PC-3 (cell line): Measurements from ENCODE around the gene ANKRD37. TPM values are rescaled to one million over a fixed set of nuclear protein-coding genes. Genes with fewer than 3 reads are reported as not detected.

ENCODE experiments used
- ATAC-seq: fragments of 200-7000 bp; cut with Tn5 transposase; 2 replicates; pipeline ENCODE4 v1.9.1; 2020; ENCODE audit warnings: mild to moderate bottlenecking, moderate library complexity
- BruUV-seq: library from RNA; stranded (reverse); fragments of 400-500 nt; replicated peaks from 2 replicates; lab custom pipeline; 2021; lab: Mats Ljungman, UMichigan
- CTCF ChIA-PET: fragments of 300-600 bp; sonication (Branson Sonifier 250); formaldehyde crosslinking; loops from one replicate; lab custom pipeline; 2022; ENCODE audit warnings: antibody characterized with exemption; lab: Charles Lee
- POLR2A ChIA-PET: fragments of 300-600 bp; sonication (Branson Sonifier 250); formaldehyde crosslinking; loops from one replicate; lab custom pipeline; 2022; ENCODE audit warnings: antibody characterized with exemption; ENCODE audit not compliant: unreplicated experiment; lab: Charles Lee
- DNase-seq: peaks from one replicate; pipeline ENCODE4 v3.0.0-alpha.2; 2015
- H2AFZ ChIP-seq: fragments of 300-600 bp; sonication (generic); 2 replicates; pipeline ENCODE4 v1.6.0; 2016; ENCODE audit warnings: antibody characterized with exemption, low read length
- H3F3A ChIP-seq: fragments of 300-600 bp; sonication (generic); one replicate; pipeline ENCODE4 v1.6.0; 2017; ENCODE audit warnings: antibody characterized with exemption, low read length, control low read depth, mild to moderate bottlenecking; ENCODE audit not compliant: unreplicated experiment
- H3K27ac ChIP-seq: fragments of 300-600 bp; sonication (generic); 2 replicates; pipeline ENCODE4 v1.5.1; 2016; ENCODE audit warnings: mild to moderate bottlenecking, low read length
- H3K27me3 ChIP-seq: fragments of 300-600 bp; sonication (generic); 2 replicates; pipeline ENCODE4 v1.6.1; 2016; ENCODE audit warnings: low read length, mixed read lengths
- H3K36me3 ChIP-seq: fragments of 300-600 bp; sonication (generic); 2 replicates; pipeline ENCODE4 v1.6.1; 2016; ENCODE audit warnings: low read depth, mixed run types, low read length, mixed read lengths
- H3K4me1 ChIP-seq: fragments of 300-600 bp; sonication (generic); 2 replicates; pipeline ENCODE4 v1.5.1; 2016; ENCODE audit warnings: low read length; ENCODE audit not compliant: insufficient read depth
- H3K4me2 ChIP-seq: fragments of 300-600 bp; sonication (generic); 2 replicates; pipeline ENCODE4 v1.6.0; 2016; ENCODE audit warnings: low read length
- H3K4me3 ChIP-seq: fragments of 300-600 bp; sonication (generic); 2 replicates; pipeline ENCODE4 v1.5.1; 2016; ENCODE audit warnings: mild to moderate bottlenecking, low read length, mixed read lengths
- H3K79me2 ChIP-seq: fragments of 300-600 bp; sonication (generic); 2 replicates; pipeline ENCODE4 v1.6.1; 2017; ENCODE audit warnings: low read length, mixed read lengths
- H3K9ac ChIP-seq: fragments of 300-600 bp; sonication (generic); 2 replicates; pipeline ENCODE4 v1.6.0; 2016; ENCODE audit warnings: mild to moderate bottlenecking, low read length
- H3K9me2 ChIP-seq: fragments of 300-600 bp; sonication (generic); replicated peaks from 2 replicates; pipeline ENCODE4 v1.6.1; 2016; ENCODE audit warnings: mixed run types, low read length, mixed read lengths
- H3K9me3 ChIP-seq: fragments of 300-600 bp; sonication (generic); 2 replicates; pipeline ENCODE4 v1.6.1; 2016; ENCODE audit warnings: low read length, mixed read lengths
- H4K20me1 ChIP-seq: fragments of 300-600 bp; sonication (generic); 2 replicates; pipeline ENCODE4 v1.6.1; 2016; ENCODE audit warnings: low read length, mixed read lengths
- EZH2 ChIP-seq: fragments of 300-600 bp; sonication (generic); IDR thresholded peaks from one replicate; pipeline ENCODE4 v1.6.1; 2017; ENCODE audit warnings: antibody characterized with exemption, mild to moderate bottlenecking, low read length; ENCODE audit not compliant: unreplicated experiment
- EZH2phosphoT487 ChIP-seq: fragments of 300-600 bp; sonication (generic); IDR thresholded peaks from 2 replicates; pipeline ENCODE4 v1.6.1; 2018; ENCODE audit warnings: mild to moderate bottlenecking, antibody characterized with exemption, low read length, borderline replicate concordance
- intact Hi-C: fragments of 100-400 bp; cut with micrococcal nuclease; formaldehyde crosslinking; loops from 2 replicates; pipeline ENCODE4 v1.9.0; 2023
- total RNA-seq: library from RNA; depleted of rRNA; stranded (reverse); fragments of >200 nt; gene quantifications from 2 replicates; pipeline ENCODE4 v1.2.3, GENCODE V29; 2014
- TF ChIP-seq, protein P1 (sequence below): fragments of 300-600 bp; sonication (generic); conservative IDR thresholded peaks from 2 replicates; pipeline ENCODE4 v1.5.1; 2017; ENCODE audit warnings: antibody characterized with exemption, low read depth, mild to moderate bottlenecking, low read length

ANKRD37 gene
- total RNA-seq, 1 experiment from 2014 or later: 18.7 TPM

DNA sequence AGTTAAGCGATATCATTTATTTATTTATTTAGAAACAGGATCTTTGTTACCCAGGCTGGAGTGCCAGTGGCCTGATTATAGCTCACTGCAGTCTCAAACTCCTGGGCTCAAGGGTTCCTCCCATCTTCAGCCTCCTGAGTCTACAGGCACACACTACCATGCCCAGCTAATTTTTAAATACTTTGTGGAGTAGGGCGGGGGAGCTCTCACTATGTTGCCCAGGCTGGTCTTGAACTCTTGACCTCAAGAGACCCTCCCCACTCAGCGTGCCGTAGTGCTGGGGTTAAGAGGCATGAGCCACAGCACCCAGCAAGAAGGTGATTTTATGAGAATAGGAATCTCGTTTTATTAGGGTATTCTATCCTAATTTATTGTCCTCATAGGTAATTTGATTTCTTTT, 33.0 kb downstream of the ANKRD37 start:
- Histone ChIP-seq H3K27me3 (no peaks in the 10 kb centered on the region), H3K36me3 (no peaks in the 10 kb centered on the region), H3K9me3 (no peaks in the 10 kb centered on the region), H3K4me1 (peaks cover 4% of the 10 kb centered on the region), H3K9ac (no peak overlapping the region), H3K27ac (no peak overlapping the region), H3K4me2 (no peak overlapping the region), H2AFZ (no peak overlapping the region), H3K4me3 (no peak overlapping the region), H3K9me2 (no peaks in the 10 kb centered on the region), H3F3A (no peaks in the 10 kb centered on the region), H3K79me2 (peaks cover 10% of the 10 kb centered on the region), H4K20me1 (no peaks in the 10 kb centered on the region)
- DNase-seq: no peak
- no peak for ATAC-seq
- TF ChIP-seq EZH2: no peak
- TF ChIP-seq, protein P1, sequence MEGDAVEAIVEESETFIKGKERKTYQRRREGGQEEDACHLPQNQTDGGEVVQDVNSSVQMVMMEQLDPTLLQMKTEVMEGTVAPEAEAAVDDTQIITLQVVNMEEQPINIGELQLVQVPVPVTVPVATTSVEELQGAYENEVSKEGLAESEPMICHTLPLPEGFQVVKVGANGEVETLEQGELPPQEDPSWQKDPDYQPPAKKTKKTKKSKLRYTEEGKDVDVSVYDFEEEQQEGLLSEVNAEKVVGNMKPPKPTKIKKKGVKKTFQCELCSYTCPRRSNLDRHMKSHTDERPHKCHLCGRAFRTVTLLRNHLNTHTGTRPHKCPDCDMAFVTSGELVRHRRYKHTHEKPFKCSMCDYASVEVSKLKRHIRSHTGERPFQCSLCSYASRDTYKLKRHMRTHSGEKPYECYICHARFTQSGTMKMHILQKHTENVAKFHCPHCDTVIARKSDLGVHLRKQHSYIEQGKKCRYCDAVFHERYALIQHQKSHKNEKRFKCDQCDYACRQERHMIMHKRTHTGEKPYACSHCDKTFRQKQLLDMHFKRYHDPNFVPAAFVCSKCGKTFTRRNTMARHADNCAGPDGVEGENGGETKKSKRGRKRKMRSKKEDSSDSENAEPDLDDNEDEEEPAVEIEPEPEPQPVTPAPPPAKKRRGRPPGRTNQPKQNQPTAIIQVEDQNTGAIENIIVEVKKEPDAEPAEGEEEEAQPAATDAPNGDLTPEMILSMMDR: no peak
- no peak for TF ChIP-seq EZH2phosphoT487
- BruUV-seq: no TSS peak
- POLR2A ChIA-PET: no interaction called here
- CTCF ChIA-PET: interaction anchor here (0.5 kb wide), 1 partner anchor 44 kb away, joined by 3 read pairs; no protein-coding TSS in a partner anchor
- intact Hi-C loops: no loop called here

DNA sequence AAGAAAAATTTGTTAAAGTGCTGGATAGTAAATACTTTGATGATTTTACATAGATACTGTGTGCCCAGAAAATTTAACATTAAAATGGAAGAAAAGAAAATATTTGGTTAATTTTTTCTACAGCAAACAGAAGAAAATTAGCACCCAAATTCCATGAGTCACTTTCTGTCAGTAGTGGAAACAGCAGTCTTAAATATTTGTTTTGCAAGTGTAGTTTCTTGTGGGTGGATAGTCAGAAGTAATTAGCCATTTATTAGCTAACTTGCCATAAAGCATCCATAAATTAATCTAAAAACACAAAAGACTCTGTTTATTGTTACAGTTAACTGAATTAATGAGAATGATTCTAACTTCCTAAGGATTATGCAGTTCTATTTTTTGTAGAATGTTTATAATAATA, 38.8 kb downstream of the ANKRD37 start:
- DNase-seq (no peak), ATAC-seq (no peak)
- ChIA-PET POLR2A (no interaction called here), CTCF (no interaction called here)
- Histone ChIP-seq H3K79me2 (no peaks in the 10 kb centered on the region), H3K4me1 (no peaks in the 10 kb centered on the region), H3K27ac (no peak overlapping the region), H2AFZ (no peak overlapping the region), H3K9ac (no peak overlapping the region), H3K4me2 (no peak overlapping the region), H3K4me3 (no peak overlapping the region), H4K20me1 (no peaks in the 10 kb centered on the region), H3K27me3 (no peaks in the 10 kb centered on the region), H3F3A (no peaks in the 10 kb centered on the region), H3K9me2 (no peaks in the 10 kb centered on the region), H3K9me3 (no peaks in the 10 kb centered on the region), H3K36me3 (no peaks in the 10 kb centered on the region)
- no TSS peak for BruUV-seq
- no peak for TF ChIP-seq EZH2phosphoT487
- no peak for TF ChIP-seq EZH2
- TF ChIP-seq, protein P1: no peak
- intact Hi-C loops: no loop called here

DNA sequence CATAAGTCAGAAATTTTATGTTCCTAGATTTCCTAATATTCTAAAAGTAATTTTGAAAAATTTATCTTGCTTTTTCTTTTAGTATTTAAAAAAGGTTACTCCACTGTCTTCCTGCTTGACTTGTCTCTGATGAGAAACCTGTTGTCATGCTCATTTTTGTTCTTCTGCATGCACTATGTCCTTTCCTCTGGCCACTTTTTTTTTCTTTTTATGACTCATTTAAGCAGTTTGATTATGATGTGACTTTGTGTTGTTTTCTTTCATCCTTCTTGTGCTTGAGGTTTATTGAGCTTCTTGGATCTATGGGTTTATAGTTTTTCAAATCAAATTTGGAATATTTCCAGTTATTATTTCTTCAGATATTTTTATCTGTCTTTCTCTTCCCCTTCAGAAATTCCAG, 41.2 kb downstream of the ANKRD37 start:
- TF ChIP-seq, protein P1: no peak
- TF ChIP-seq EZH2: no peak
- no peak for TF ChIP-seq EZH2phosphoT487
- intact Hi-C loops: no loop called here
- CTCF ChIA-PET: interaction anchor here (0.6 kb wide), 1 partner anchor 125 kb away, joined by 3 read pairs; no protein-coding TSS in a partner anchor
- H3K36me3 ChIP-seq: no peaks in the 10 kb centered on the region
- no peaks in the 10 kb centered on the region for H3K9me3 ChIP-seq
- DNase-seq (no peak), ATAC-seq (no peak)
- no peaks in the 10 kb centered on the region for H3K27me3 ChIP-seq
- no peaks in the 10 kb centered on the region for H3K4me1 ChIP-seq
- no peaks in the 10 kb centered on the region for H3K79me2 ChIP-seq
- BruUV-seq: no TSS peak
- H2AFZ ChIP-seq: no peak overlapping the region
- H3K27ac ChIP-seq: no peak overlapping the region
- POLR2A ChIA-PET: no interaction called here
- H3K4me2 ChIP-seq: no peak overlapping the region
- no peak overlapping the region for H3K4me3 ChIP-seq
- H3F3A ChIP-seq: no peaks in the 10 kb centered on the region
- H3K9ac ChIP-seq: no peak overlapping the region
- no peaks in the 10 kb centered on the region for H3K9me2 ChIP-seq
- H4K20me1 ChIP-seq: no peaks in the 10 kb centered on the region
